ENCODE results near the gene ARHGAP26. TPM values are rescaled to one million over a fixed set of nuclear protein-coding genes. Genes with fewer than 3 reads are reported as not detected.
"Not testable (repeated sequence)": the region's sequence is repeated elsewhere in the genome, so short reads cannot be mapped to it uniquely, and the experiment has no call there.

ARHGAP26 gene
- polyA plus RNA-seq, 3 donors, result 11.0 to 12.1 (median 11.4) TPM

- DNase-seq (ENCODE audit: low read depth in 3 of 3, low spot score in 2 of 3), result no peak
These were observed 152.2 kb downstream of the ARHGAP26 start for GRCh38 chr5:142922223-142922952.

GRCh38 chr5:142924135-142924883, 154.1 kb downstream of the ARHGAP26 start:
- no peak for DNase-seq (ENCODE audit: low read depth in 3 of 3, low spot score in 2 of 3)

- DNase-seq (ENCODE audit: low read depth in 3 of 3, low spot score in 2 of 3), result no peak
These were observed 155.6 kb downstream of the ARHGAP26 start for GRCh38 chr5:142925795-142926194.

- DNase-seq (ENCODE audit: low read depth in 3 of 3, low spot score in 2 of 3), result no peak
These were observed 156.4 kb downstream of the ARHGAP26 start for GRCh38 chr5:142926549-142926948.

- DNase-seq (ENCODE audit: low read depth in 3 of 3, low spot score in 2 of 3), result not testable (repeated sequence)
These were observed 158.8 kb downstream of the ARHGAP26 start for GRCh38 chr5:142928999-142929398.

- no peak for DNase-seq (ENCODE audit: low read depth in 3 of 3, low spot score in 2 of 3)
These were observed 159.4 kb downstream of the ARHGAP26 start for GRCh38 chr5:142929587-142929986.

GRCh38 chr5:142930395-142931110, 160.4 kb downstream of the ARHGAP26 start:
- DNase-seq (ENCODE audit: low read depth in 3 of 3, low spot score in 2 of 3), result no peak

GRCh38 chr5:142931896-142932686, 161.9 kb downstream of the ARHGAP26 start:
- no peak for DNase-seq (ENCODE audit: low read depth in 3 of 3, low spot score in 2 of 3)

GRCh38 chr5:142934051-142934762, 164.0 kb downstream of the ARHGAP26 start:
- DNase-seq (ENCODE audit: low read depth in 3 of 3, low spot score in 2 of 3), result no peak

- DNase-seq (ENCODE audit: low read depth in 3 of 3, low spot score in 2 of 3), result no peak
These were observed 164.8 kb downstream of the ARHGAP26 start for GRCh38 chr5:142935014-142935413.

- no peak for DNase-seq (ENCODE audit: low read depth in 3 of 3, low spot score in 2 of 3)
These were observed 167.2 kb downstream of the ARHGAP26 start for GRCh38 chr5:142937374-142937773.

GRCh38 chr5:142938266-142938880, 168.2 kb downstream of the ARHGAP26 start:
- no peak for DNase-seq (ENCODE audit: low read depth in 3 of 3, low spot score in 2 of 3)

- DNase-seq (ENCODE audit: low read depth in 3 of 3, low spot score in 2 of 3), result no peak
These were observed 168.8 kb downstream of the ARHGAP26 start for GRCh38 chr5:142939006-142939405.

- no peak for DNase-seq (ENCODE audit: low read depth in 3 of 3, low spot score in 2 of 3)
These were observed 169.7 kb downstream of the ARHGAP26 start for GRCh38 chr5:142939884-142940283.

- DNase-seq (ENCODE audit: low read depth in 3 of 3, low spot score in 2 of 3), result no peak
These were observed 171.1 kb downstream of the ARHGAP26 start for GRCh38 chr5:142941245-142941644.

GRCh38 chr5:142942901-142943300, 172.7 kb downstream of the ARHGAP26 start:
- DNase-seq (ENCODE audit: low read depth in 3 of 3, low spot score in 2 of 3), result no peak

GRCh38 chr5:142944140-142944539, 174.0 kb downstream of the ARHGAP26 start:
- DNase-seq (ENCODE audit: low read depth in 3 of 3, low spot score in 2 of 3), result no peak

- DNase-seq (ENCODE audit: low read depth in 3 of 3, low spot score in 2 of 3), result no peak
These were observed 175.1 kb downstream of the ARHGAP26 start for GRCh38 chr5:142945321-142945720.

GRCh38 chr5:142945845-142946244, 175.7 kb downstream of the ARHGAP26 start:
- DNase-seq (ENCODE audit: low read depth in 3 of 3, low spot score in 2 of 3), result no peak

Measured in right renal cortex interstitium (tissue), 3 donors.